Measurements from ENCODE around the gene RNF130.
"Not testable (repeated sequence)": the region's sequence is repeated elsewhere in the genome, so short reads cannot be mapped to it uniquely, and the experiment has no call there.

RNF130 gene

DNA sequence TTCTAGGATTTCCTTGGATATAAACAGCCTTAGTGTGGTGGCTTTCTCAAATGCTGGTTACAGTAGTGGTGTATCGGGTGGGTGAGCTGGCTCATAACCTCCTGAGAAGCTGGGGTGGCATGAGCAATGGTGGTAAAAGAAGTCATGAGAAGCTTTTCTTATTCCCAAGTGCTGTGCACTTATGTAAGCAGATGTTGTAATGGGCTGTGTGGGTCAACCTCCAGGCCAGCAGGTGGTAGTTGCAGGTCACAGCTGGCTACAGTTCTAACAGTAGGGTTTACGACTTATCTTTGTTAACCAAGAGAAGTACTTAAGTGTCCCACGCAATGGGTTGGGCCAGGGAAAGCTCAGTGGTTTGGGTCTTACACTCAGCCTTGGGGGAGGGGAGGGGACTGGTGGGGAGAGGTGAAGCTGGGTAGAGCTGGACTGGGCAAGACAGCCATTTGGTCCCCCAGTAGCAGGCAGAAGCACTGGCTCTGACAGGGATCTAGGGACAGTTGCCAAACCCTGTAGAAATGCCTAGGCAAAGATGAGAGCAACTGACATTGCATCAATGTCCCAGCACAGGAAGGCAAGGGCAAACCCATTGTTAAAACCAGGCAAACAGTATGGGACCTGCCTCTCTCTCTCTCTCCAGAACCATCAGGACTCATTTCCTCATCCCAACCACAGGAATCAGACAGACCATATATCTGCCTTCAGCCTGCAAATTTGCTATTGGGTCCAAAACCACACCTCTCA is 76.8 kb downstream of the RNF130 start:
- Histone ChIP-seq H3K9ac (ENCODE audit: low read depth, low read length, poor library complexity) (no peak overlapping the region), H2BK5ac (ENCODE audit: low read length) (no peak overlapping the region), H2BK12ac (ENCODE audit: low read length) (no peak overlapping the region), H3K79me1 (ENCODE audit: low read depth, low read length) (no peaks in the 10 kb centered on the region), H3K36me3 (replicated peaks in 1 of 2; ENCODE audit: control insufficient read depth in 2 of 2, insufficient read depth in 2 of 2, low read length in 2 of 2) (peaks cover 16 to 38% of the 10 kb centered on the region in 2 donors), H4K91ac (ENCODE audit: low read depth, low read length, poor library complexity) (no peak overlapping the region), H3K4me2 (ENCODE audit: insufficient read depth, low read length, poor library complexity, severe bottlenecking) (no peak overlapping the region), H2AK5ac (ENCODE audit: low read depth, low read length) (no peak overlapping the region), H2BK120ac (ENCODE audit: low read depth, low read length) (no peak overlapping the region), H4K8ac (ENCODE audit: low read depth, low read length) (no peak overlapping the region), H3K9me3 (replicated peaks in 1 of 2; ENCODE audit: control insufficient read depth in 2 of 2, insufficient read depth in 1 of 2, low read depth in 1 of 2, low read length in 2 of 2) (peaks cover 22 to 51% of the 10 kb centered on the region in 2 donors), H3K23ac (ENCODE audit: low read depth, low read length, poor library complexity) (no peak overlapping the region), H3K14ac (ENCODE audit: low read length) (no peak overlapping the region), H3K4me1 (ENCODE audit: control insufficient read depth in 2 of 2, insufficient read depth in 1 of 2, low read depth in 1 of 2, low read length in 2 of 2) (no peaks in the 10 kb centered on the region), H3K27ac (replicated peaks; ENCODE audit: low read length) (no peak overlapping the region), H3K27me3 (ENCODE audit: control insufficient read depth in 3 of 3, insufficient read depth in 3 of 3, low read depth in 1 of 3, low read length in 3 of 3) (no peaks in the 10 kb centered on the region), H3K4me3 (ENCODE audit: low read length in 2 of 2) (no peak overlapping the region), H2AFZ (ENCODE audit: low read length) (no peak overlapping the region), H3K4ac (ENCODE audit: low read length) (no peak overlapping the region), H2BK15ac (ENCODE audit: low read length) (no peak overlapping the region), H3K18ac (ENCODE audit: low read length) (no peak overlapping the region)
- no CpG with 5 or more reads among the region's 3 CpGs for WGBS, 2 donors (ENCODE audit: extremely low coverage in 2 of 2, insufficient read length in 2 of 2, insufficient replicate concordance in 1 of 2)
- DNase-seq (ENCODE audit: low spot score) = no peak

DNA sequence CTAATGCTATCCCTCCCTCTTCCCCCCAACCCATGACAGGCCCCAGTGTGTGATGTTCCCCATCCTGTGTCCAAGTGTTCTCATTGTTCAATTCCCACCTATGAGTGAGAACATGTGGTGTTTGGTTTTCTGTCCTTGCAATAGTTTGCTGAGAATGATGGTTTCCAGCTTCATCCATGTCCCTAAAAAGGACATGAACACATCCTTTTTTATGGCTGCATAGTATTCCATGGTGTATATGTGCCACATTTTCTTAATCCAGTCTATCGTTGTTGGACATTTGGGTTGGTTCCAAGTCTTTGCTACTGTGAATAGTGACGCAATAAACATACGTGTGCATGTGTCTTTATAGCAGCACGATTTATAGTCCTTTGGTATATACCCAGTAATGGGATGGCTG is 78.7 kb downstream of the RNF130 start:
- not testable (repeated sequence) for H3K4me3 ChIP-seq (ENCODE audit: low read length in 2 of 2); H4K8ac ChIP-seq (ENCODE audit: low read depth, low read length); DNase-seq (ENCODE audit: low spot score); H3K4ac ChIP-seq (ENCODE audit: low read length); H3K9ac ChIP-seq (ENCODE audit: low read depth, low read length, poor library complexity); H3K27me3 ChIP-seq (ENCODE audit: control insufficient read depth in 3 of 3, insufficient read depth in 3 of 3, low read depth in 1 of 3, low read length in 3 of 3); H2BK12ac ChIP-seq (ENCODE audit: low read length); H2BK5ac ChIP-seq (ENCODE audit: low read length); H3K79me1 ChIP-seq (ENCODE audit: low read depth, low read length); H2BK120ac ChIP-seq (ENCODE audit: low read depth, low read length); H3K23ac ChIP-seq (ENCODE audit: low read depth, low read length, poor library complexity); H3K4me1 ChIP-seq (ENCODE audit: control insufficient read depth in 2 of 2, insufficient read depth in 1 of 2, low read depth in 1 of 2, low read length in 2 of 2); H2AFZ ChIP-seq (ENCODE audit: low read length); H3K4me2 ChIP-seq (ENCODE audit: insufficient read depth, low read length, poor library complexity, severe bottlenecking); H3K18ac ChIP-seq (ENCODE audit: low read length); H3K27ac ChIP-seq (replicated peaks; ENCODE audit: low read length); H2AK5ac ChIP-seq (ENCODE audit: low read depth, low read length); H2BK15ac ChIP-seq (ENCODE audit: low read length); H4K91ac ChIP-seq (ENCODE audit: low read depth, low read length, poor library complexity); H3K14ac ChIP-seq (ENCODE audit: low read length)
- Histone ChIP-seq H3K9me3 (replicated peaks in 1 of 2; ENCODE audit: control insufficient read depth in 2 of 2, insufficient read depth in 1 of 2, low read depth in 1 of 2, low read length in 2 of 2) (peaks cover 20 to 44% of the 10 kb centered on the region in 2 donors), H3K36me3 (replicated peaks in 1 of 2; ENCODE audit: control insufficient read depth in 2 of 2, insufficient read depth in 2 of 2, low read length in 2 of 2) (peaks cover 14 to 45% of the 10 kb centered on the region in 2 donors)
- no CpG with 5 or more reads among the region's 4 CpGs for WGBS, 2 donors (ENCODE audit: extremely low coverage in 2 of 2, insufficient read length in 2 of 2, insufficient replicate concordance in 1 of 2)

DNA sequence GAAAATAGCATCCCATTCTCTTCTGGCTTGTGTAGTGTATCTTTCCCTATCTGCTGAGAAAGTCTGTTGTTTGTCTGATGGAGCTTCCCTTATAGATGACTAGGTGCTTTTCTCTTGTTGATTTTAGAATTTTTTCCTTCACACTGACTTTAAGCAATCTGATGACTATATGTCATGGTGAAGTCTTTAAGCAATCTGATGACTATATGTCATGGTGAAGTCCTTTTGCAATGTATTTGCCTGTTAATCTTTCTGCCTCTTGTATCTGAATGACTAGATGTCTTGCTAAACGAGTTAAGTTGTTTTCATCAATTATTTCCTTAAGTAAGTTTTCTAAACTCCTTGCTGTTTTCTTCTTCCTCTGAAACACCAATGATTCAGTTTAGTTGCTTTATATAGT is 80.5 kb downstream of the RNF130 start:
- H3K79me1 ChIP-seq (ENCODE audit: low read depth, low read length) = no peaks in the 10 kb centered on the region
- H3K4me1 ChIP-seq (ENCODE audit: control insufficient read depth in 2 of 2, insufficient read depth in 1 of 2, low read depth in 1 of 2, low read length in 2 of 2) = no peaks in the 10 kb centered on the region
- H2BK12ac ChIP-seq (ENCODE audit: low read length) = no peak overlapping the region
- H2BK120ac ChIP-seq (ENCODE audit: low read depth, low read length) = no peak overlapping the region
- H3K23ac ChIP-seq (ENCODE audit: low read depth, low read length, poor library complexity) = no peak overlapping the region
- H2AFZ ChIP-seq (ENCODE audit: low read length) = no peak overlapping the region
- no peak overlapping the region for H3K18ac ChIP-seq (ENCODE audit: low read length)
- no peak overlapping the region for H2BK5ac ChIP-seq (ENCODE audit: low read length)
- no CpG with 5 or more reads among the region's 1 CpG for WGBS, 2 donors (ENCODE audit: extremely low coverage in 2 of 2, insufficient read length in 2 of 2, insufficient replicate concordance in 1 of 2)
- no peak overlapping the region for H2BK15ac ChIP-seq (ENCODE audit: low read length)
- H4K8ac ChIP-seq (ENCODE audit: low read depth, low read length) = no peak overlapping the region
- no peak overlapping the region for H2AK5ac ChIP-seq (ENCODE audit: low read depth, low read length)
- no peak overlapping the region for H3K4me3 ChIP-seq (ENCODE audit: low read length in 2 of 2)
- no peak for DNase-seq (ENCODE audit: low spot score)
- no peak overlapping the region for H3K4ac ChIP-seq (ENCODE audit: low read length)
- peaks cover 18 to 37% of the 10 kb centered on the region in 2 donors for H3K9me3 ChIP-seq (replicated peaks in 1 of 2; ENCODE audit: control insufficient read depth in 2 of 2, insufficient read depth in 1 of 2, low read depth in 1 of 2, low read length in 2 of 2)
- no peak overlapping the region for H3K14ac ChIP-seq (ENCODE audit: low read length)
- no peak overlapping the region for H4K91ac ChIP-seq (ENCODE audit: low read depth, low read length, poor library complexity)
- no peak overlapping the region for H3K27ac ChIP-seq (replicated peaks; ENCODE audit: low read length)
- H3K4me2 ChIP-seq (ENCODE audit: insufficient read depth, low read length, poor library complexity, severe bottlenecking) = no peak overlapping the region
- H3K27me3 ChIP-seq (ENCODE audit: control insufficient read depth in 3 of 3, insufficient read depth in 3 of 3, low read depth in 1 of 3, low read length in 3 of 3) = no peaks in the 10 kb centered on the region
- no peak overlapping the region for H3K9ac ChIP-seq (ENCODE audit: low read depth, low read length, poor library complexity)
- H3K36me3 ChIP-seq (replicated peaks in 1 of 2; ENCODE audit: control insufficient read depth in 2 of 2, insufficient read depth in 2 of 2, low read length in 2 of 2) = peaks cover 14 to 51% of the 10 kb centered on the region in 2 donors

DNA sequence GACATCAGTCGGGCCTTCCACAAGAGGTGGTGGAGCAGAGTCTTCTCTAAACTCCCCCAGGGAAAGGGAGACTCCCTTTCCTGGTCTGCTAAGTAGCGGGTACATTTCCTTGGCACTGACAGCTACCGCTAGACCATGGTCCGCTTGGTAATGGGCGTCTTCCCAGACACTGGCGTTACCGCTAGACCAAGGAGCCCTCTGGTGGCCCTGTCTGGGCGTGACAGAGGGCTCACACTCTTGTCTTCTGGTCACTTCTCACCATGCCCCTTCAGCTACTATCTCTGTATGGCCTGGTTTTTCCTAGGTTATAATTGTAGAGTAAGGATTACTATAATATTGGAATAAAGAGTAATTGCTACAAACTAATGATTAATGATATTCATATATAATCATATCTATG is 81.0 kb downstream of the RNF130 start:
- not testable (repeated sequence) for H4K8ac ChIP-seq (ENCODE audit: low read depth, low read length); H2AK5ac ChIP-seq (ENCODE audit: low read depth, low read length); H3K4ac ChIP-seq (ENCODE audit: low read length); H3K23ac ChIP-seq (ENCODE audit: low read depth, low read length, poor library complexity); H2BK120ac ChIP-seq (ENCODE audit: low read depth, low read length); H4K91ac ChIP-seq (ENCODE audit: low read depth, low read length, poor library complexity); H3K4me2 ChIP-seq (ENCODE audit: insufficient read depth, low read length, poor library complexity, severe bottlenecking); H3K14ac ChIP-seq (ENCODE audit: low read length); DNase-seq (ENCODE audit: low spot score); H2BK15ac ChIP-seq (ENCODE audit: low read length); H2BK12ac ChIP-seq (ENCODE audit: low read length); H3K27me3 ChIP-seq (ENCODE audit: control insufficient read depth in 3 of 3, insufficient read depth in 3 of 3, low read depth in 1 of 3, low read length in 3 of 3); H3K79me1 ChIP-seq (ENCODE audit: low read depth, low read length); H2AFZ ChIP-seq (ENCODE audit: low read length); H3K4me1 ChIP-seq (ENCODE audit: control insufficient read depth in 2 of 2, insufficient read depth in 1 of 2, low read depth in 1 of 2, low read length in 2 of 2); H3K4me3 ChIP-seq (ENCODE audit: low read length in 2 of 2); H3K9ac ChIP-seq (ENCODE audit: low read depth, low read length, poor library complexity); H3K18ac ChIP-seq (ENCODE audit: low read length); H3K27ac ChIP-seq (replicated peaks; ENCODE audit: low read length); H2BK5ac ChIP-seq (ENCODE audit: low read length)
- peaks cover 15 to 34% of the 10 kb centered on the region in 2 donors for H3K9me3 ChIP-seq (replicated peaks in 1 of 2; ENCODE audit: control insufficient read depth in 2 of 2, insufficient read depth in 1 of 2, low read depth in 1 of 2, low read length in 2 of 2)
- H3K36me3 ChIP-seq (replicated peaks in 1 of 2; ENCODE audit: control insufficient read depth in 2 of 2, insufficient read depth in 2 of 2, low read length in 2 of 2) = peaks cover 12 to 51% of the 10 kb centered on the region in 2 donors
- whole genome bisulfite sequencing, 2 donors (ENCODE audit: extremely low coverage in 2 of 2, insufficient read length in 2 of 2, insufficient replicate concordance in 1 of 2) = no CpG with 5 or more reads among the region's 8 CpGs
